Left renal cortex interstitium (tissue), 4 donors: ENCODE data around the gene F13A1. TPM values are rescaled to one million over a fixed set of nuclear protein-coding genes. Genes with fewer than 3 reads are reported as not detected.

Experiments
- DNase-seq, 4 donors: peaks; one replicate each; pipeline ENCODE4 v3.0.0-alpha.2; 2013; ENCODE audit warnings: low read depth in 4 of 4, low spot score in 2 of 4, missing footprints in 1 of 4
- polyA plus RNA-seq, 4 donors: library from polyadenylated mRNA; unstranded; fragments of 120-200 nt; gene quantifications; one replicate each; pipeline ENCODE4 v1.2.1, GENCODE V29; 2013; ENCODE audit not compliant: insufficient read length in 4 of 4

Gene F13A1
- 10 to 100 TPM; 10.9 to 18.7 (median 12.4) TPM for polyA plus RNA-seq

DNA sequence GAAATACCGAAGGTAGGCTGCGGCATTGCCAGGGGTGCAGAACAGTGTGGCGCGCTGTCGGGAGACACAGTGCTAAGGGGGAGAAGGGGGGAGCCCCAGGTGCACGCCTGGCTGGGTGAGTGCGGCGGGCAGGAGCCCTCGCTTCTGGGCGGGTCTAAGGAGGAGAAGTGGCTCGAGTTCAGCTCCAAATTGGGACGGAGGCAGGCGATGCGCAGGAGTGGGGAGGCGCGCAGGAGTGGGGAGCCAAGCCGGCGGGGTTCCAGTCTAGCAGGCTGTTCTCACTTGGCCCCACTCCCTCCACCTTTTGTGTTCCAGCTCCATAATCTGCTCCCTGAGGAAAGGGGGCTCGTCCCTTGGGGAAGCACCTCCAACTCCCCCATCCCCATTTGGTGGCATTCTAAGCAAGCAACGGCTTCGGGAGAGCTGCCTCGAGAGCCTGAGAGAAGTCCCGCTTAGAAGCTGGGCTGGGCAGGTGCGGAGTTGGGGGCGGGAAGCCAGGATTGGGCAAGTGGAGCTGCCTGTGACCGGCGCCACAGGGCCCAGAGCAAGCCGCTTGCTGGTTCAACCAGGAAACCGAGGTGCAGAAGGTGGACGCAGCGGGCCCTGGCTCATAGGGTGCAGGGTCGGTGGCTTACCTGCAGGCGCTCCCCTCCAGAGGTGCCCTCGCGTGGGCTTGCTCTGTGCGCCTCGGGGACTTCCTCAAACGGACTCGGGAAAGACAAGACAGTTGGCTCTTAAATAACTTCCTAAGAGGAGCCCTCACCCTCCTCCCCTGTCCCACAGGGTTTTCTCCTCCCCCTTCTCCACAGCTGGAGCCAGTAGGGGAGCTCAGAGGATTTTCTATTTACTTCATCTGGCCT is at the start of gene F13A1:
F13A1 (minus strand) TSS at position 711 of the 860 bp plus-strand sequence. CDS start 1,998 bp downstream, outside the sequence.
- no peak for DNase-seq

DNA sequence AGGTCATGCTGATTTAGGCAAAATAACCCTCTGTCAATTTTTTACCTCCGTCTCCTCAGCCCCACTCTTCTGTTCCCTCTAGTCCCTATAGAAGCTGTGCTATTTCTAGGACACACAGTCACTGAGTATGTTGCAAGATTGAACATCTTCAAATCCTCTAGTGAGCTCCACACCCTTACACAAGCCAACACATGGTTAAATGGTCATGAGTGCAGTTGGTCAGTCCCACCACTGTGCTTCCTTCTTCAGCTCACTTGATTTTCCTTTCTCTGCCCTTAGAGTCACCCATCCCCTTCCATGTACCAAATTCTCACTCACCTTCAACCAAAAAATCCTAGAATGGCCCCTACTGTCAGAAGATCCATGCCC is 48.2 kb upstream of the F13A1 start:
- DNase-seq, result no peak

DNA sequence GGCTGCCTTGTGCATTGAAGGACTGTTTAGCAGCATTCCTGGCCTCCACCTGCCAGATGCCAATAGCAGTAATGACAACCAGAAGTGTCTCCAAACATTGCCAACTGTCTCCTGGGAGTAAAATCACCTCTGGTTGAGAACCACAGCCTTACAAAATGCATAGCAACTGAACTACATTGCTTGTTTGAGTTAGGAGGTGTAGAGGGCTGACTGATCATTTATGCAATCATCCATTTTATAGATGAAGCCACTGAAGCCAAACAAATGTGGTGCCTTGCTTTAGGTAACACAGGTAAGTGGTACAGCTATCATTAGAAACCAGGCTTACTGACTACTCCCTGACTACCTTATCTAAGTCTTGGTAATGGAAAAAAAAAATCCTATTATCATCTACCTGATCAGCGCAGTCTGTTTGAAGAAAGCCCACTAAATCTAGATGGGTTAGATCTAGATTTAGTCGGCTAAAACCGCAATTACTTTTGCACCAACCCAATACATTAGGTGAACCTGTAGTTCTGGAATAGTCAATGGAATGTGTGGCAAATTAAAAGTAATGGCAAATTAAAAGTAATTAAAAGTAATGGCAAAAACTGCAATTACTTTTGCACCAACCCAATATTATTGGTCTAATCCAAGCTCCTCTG is 47.7 kb upstream of the F13A1 start:
- no peak for DNase-seq

DNA sequence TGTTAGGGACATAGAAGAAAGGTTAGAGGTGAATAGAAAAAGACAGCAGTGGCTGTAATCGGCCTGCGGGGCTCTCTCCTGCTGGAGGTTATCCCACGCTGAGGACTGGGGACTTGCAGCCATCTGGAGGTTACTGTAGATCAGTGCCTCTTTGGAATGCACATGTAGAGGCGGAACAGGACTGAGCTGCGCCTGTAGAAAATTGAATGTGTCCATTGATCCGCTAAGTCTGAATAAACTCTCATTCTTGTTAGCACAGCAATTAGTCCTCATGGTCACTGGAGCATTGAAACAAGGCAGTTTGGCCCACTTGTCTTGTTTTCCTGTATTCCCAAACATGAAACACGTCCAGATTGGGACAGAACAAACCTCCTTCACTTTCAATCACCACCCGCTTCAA is 46.3 kb upstream of the F13A1 start:
- peak in 2 of 4 donors; percentile 24 to 33 for DNase-seq

DNA sequence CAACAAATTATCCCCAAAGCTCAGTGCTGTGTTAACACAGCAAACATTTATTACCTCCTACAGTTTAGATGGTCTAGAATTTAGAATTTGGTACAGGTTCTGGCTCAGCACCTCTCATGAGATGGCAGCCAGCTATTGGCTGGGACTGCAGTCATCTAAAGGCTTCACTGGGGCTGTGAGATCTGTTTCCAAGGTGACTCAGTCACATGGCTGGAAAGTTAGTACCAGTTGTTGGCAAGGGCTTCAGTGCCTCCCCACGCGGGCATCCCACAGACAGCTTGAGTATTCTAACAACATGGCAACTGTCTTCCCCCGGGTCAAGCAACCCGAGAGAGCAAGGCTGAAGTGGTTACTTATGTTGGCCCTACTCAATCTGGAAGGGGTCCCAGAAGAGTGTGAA is 44.8 kb upstream of the F13A1 start:
- no peak for DNase-seq

DNA sequence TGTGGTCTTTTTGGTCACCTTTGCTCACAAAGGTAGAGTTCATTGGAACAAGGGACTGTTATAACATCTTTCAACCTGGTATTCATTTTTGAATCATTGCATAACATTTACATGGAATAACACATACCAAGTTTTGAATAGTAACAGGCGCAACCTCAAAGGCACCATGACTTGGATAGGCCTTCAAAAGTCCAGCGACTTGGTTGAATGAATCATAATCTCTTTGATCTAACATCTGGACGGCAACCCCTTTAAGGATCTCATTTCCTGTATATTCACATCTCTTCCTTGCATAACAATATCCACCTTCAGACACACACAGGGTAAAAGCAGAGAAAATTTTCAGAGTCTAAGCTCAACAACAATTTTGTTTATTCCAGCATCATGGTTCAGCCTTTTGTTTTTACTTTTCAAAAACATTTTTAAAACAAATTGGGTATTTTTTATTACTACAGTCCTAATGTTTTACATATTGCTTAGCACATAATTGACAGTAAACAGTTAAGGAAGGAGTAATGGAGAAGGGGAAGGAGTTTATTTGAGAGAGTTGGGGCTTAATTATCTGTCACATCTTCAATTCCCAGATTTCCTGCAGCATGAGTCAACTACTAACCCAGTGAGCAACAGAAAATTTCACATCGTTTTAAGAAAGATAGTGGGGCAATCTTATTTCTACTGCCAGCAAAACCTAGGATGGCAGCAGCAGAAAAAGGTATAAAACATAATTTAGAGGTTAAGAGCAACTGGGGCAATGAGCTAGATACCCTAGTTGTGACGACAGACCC is 41.8 kb upstream of the F13A1 start:
- DNase-seq, result no peak

DNA sequence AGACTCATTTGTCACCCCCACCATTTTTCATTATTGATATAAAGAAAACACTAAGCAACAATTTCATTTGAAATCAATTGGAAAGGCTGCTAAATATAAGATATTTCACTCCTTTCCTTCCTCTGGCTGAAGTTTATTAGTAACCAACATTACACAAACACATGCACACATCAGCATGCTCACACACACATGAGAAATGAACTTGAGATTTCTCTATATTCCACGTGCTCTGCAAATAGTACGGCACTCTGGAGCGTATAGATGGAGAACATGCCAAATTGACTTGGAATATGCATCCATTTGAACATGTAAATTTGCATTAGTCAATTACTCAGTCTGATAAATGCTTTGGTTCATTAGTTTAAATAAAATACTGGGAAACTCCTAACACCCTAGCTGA is 37.1 kb upstream of the F13A1 start:
- no peak for DNase-seq

DNA sequence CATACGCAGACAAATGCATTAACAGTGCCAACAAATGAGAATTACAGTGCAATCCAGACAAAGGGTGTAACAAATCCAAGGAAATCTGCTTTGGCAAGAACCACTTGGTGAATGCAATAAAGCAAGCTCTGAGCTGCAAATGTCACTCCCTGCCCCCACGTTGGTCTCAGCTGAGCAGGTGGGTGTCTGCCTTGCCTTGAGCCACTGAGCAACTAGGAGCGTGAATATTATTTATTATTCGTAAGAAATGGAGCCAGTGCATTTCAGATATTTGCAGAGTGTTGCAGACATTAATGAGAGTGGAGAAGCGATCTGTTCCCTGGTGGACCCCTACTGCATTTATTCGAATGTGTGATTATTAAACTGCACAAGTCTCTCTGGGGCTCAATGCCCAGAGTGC is 36.6 kb upstream of the F13A1 start:
- DNase-seq, result no peak

DNA sequence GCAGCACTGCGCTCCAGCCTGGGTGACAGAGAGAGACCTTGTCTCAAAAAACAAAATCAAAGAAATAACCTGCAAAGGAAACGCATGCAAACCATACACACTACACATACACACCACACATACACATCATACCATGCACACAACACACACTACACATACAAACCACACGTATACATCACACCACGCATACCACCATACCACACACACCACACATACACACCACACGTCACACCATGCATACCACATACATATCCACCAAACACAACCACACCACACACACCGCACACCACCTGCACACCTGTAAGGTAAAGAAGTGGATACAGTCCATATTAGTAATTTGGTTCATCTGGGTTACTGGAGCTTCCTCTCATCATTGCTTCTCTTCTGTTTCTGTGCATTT is 32.3 kb upstream of the F13A1 start:
- DNase-seq, result no peak

DNA sequence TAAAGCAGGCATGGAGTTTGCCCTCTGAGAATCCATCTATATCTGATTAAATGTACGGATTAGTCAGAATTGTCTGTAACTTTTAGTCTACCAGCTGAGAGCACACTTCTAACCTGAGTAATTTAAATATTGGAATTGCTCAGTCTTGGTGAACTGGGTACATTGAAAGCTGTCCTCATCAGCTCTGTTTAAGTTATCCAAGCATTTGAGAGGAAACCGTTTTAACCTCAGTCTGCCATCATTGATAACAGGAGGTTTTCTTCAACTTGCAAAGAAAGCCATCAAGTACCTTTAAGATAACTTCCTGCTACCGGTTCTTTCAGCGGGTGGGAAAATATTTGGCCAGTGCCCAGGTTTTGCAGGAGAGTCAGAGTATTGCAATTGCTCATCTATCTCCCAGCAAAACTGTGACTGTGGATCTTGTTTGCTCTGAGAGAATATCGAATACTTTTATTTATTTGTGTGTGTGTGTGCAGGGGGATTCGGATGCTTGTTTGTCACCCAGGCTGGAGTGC is 31.1 kb upstream of the F13A1 start:
- DNase-seq, result no peak

DNA sequence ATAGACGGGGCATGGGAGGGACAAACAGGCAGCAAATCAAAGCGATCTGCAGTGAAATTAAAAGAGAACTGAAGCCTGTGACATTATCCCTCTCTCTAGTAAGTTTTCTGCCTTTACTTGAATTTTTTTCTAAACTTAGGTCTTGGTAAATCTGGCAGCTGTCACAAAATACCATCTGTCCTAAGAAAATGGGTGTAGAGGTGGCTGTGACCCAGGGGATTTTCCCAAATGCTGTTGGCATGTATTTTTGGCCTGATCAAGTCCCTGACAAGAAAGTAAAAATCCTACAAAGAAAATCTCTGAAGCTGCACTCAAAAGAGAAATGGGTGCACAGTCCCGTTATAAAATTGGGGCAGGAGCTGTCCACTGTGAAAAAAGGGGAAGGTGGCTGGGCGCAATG is 30.2 kb upstream of the F13A1 start:
- DNase-seq, result no peak

DNA sequence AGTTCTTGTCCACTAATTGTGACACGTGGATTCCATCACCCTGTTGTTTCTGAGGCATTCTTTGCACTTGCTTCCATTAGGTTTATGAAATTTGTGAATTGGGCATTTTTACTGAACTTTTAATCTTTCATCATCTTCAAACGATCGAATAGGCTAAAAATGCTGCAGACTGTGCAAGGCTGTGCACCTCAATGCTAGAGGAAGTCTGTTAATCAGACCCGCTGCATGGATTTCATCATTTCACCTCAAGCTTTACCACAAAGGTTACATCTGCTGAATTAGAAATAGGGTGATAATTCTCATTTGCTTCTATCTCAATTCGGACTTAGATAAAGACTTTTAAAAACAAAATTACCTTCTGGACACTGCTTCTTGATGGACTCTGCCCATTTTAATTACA is 27.8 kb upstream of the F13A1 start:
- DNase-seq, result no peak

DNA sequence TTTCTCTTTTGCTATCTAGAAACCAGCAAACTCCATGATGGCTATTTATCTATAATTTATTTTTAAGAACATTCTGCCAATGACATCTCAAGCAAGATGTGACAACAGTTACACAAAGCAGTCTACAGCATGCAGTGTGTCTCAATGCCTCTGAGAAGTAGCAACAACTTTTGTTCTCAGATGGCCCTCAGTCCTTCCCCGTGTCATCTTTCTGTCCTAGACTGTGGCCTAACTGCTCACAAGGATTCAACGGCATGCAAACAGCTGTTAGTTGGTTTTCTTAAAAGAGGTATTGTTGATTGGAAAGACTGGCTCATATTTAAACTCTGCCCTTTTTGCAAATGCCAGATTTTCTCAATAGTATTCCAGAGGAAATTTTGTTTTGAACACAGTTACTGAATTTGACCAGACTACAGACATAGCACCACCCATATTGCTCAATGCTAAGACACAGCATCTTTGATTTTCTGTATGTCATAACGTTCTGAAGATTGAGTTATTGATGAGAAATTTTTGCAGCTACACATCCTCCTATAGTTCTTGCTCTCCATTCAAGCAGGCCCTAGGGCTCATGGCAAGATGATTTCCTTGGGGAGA is 26.1 kb upstream of the F13A1 start:
- no peak for DNase-seq

DNA sequence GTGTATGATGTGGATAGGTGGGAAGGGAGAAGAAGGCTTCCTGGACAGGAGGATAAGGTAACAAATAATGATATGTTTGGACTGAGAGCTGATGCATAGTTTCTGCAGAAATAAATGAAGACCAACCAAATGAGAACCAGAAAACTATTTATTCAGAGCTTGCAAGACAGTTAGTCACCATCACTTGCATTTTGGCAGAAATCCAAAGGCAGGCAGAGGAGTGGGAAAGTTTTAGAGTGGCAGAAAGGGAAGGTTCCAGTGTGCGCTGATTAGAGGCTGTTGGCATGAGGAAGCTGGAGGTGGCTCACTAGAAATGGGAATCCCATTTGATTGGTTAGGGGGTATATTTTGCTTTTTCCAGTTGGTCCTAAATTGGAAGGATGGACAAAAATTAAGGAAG is 13.0 kb upstream of the F13A1 start:
- DNase-seq, result no peak

DNA sequence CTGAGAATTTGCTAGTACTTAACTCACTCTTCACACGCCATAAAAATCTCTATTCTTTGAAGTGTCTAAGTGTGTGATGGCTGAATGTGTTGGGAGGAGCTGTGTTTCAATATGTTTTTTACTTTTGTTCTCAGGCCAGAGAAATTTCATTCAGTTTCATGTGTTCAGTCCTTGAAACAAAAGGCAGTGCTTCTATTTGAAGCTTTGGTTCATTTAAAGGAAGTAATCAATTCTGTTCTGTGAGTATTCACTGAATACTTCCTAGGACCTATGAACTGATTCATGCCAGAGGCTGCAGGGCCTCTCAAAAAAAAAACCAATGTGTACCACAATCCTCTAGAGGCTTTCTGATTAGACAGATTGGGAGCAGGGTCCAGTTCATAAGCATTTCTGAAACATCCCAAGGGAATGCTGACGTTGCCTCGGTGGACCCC is 12.4 kb upstream of the F13A1 start:
- DNase-seq, result no peak

DNA sequence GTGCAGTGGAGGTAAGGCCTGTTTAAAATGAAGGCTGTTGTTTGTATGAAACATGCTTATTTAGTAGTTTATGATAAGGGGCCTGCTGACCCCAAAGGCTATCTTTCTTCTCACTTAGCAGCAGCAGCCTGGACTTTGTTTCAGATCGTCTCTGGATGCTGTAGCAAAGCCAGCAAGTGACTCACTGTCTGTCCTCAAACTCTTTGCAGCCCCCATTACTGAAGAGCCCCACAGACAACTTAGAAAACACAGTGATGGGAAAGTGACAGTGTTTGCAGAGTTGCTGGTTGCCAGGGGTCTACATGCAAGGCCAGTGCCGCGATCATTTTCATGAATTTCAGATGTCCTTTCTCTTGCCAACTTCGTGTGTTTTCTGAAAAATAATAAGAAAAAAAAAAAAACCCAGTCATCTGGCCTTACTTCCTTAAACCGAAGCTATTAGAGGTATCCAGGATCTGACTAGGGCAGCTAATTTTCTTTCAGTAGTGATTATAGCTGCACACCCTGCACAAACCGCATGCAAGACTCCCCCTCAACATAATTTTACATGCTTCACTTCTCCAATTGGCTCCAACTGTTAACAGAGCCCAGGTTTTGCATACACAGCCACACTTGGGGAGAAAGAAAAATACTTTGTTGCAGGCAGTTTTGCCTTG is 11.6 kb upstream of the F13A1 start:
- DNase-seq, result no peak

DNA sequence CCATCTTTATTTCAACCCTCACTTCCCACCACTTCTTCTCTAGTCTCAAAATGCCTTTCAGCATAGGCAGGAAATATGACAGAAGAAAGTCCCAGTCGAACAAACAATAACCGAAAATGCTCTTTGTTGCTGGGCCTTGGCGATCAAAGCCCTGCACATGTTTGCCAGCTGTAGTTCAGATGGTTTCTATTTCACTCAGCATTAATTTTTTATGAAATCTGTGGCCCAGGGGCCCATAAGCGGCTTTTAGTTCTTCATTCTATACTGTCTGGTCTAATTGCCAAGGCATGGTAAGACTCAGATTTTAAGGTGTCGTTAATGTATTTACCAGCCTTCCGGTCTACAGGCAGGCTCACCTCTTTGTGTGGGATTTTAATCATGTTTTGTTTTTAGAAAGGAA is 10.9 kb upstream of the F13A1 start:
- no peak for DNase-seq

DNA sequence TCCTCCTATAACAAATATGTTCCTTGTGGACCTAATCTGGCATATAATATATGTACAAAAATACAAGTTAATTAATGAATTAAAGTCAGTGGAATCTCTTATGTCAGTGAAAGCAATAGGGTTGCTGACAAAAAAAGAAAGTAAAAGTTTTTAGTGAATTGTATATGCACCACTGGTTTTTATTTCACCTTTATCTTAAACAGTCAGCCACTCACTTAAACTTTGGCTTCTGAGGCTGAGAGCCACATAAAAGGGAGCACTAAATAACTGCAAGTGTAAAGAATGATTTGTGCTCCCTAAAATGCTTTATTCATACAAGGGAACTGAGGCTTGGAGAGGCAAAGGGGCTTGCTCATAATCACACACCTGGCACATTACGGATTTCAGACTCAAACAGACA is 9.9 kb upstream of the F13A1 start:
- DNase-seq, result no peak

DNA sequence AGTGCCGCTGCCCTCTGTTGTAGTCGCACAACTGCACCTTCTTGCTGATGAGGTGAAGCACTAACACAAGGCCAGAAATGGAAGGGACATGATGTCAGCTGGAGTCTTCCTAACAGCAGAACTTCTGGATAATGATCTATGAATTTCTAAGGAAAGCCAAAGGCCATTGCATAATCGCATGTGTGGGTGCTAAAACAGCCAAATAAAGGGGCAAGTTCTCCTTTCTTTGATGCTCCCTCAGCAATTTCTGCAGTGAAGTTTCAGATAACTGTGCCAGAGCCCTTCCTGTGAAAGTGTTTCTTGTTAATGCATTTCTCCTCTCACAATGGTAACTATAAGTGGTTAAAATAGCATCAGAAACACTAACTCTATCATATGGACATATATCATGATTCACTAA is 8.0 kb upstream of the F13A1 start:
- DNase-seq, result no peak

DNA sequence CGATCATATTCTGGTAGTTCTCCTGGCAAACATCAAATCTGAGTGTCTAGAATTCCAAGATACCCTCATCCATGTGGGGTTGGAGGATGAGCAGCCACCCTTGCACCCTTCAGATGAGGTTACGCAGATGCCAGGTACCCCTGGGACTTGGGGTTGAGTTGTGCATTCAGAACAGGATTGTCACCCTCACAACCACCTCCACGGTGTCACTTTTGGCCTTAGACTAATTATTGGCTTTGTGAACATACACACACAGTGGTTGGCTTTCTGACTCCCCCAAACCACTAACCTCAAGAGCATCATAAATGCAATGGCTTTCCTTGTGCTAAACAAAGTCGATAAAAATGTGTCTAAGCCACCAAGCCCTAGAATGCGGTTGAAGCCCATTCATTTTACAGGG is 2.9 kb upstream of the F13A1 start:
- DNase-seq, result no peak
